Keratinocyte (primary cell): ENCODE measurements around the gene MYO19. TPM values are rescaled to one million over a fixed set of nuclear protein-coding genes. Genes with fewer than 3 reads are reported as not detected.
A peak's percentile ranks its signal among the peaks of the same experiment; 100 is the strongest.

Source experiments
- DNase-seq: peaks from one replicate; pipeline ENCODE4 v3.0.0-alpha.2; 2011; ENCODE audit warnings: low read depth, missing footprints, low spot score
- FAIRE-seq: peaks from 2 replicates; lab custom pipeline; 2011; peaks lifted over from hg19 to GRCh38; lab: Jason Lieb, UNC
- H2AFZ ChIP-seq: 2 replicates; pipeline ENCODE4 v1.6.0; 2012; ENCODE audit warnings: low read length, control low read depth, inconsistent platforms; ENCODE audit not compliant: control insufficient read depth
- H3K27ac ChIP-seq: 2 replicates; pipeline ENCODE4 v1.5.1; 2011; ENCODE audit warnings: low read length; ENCODE audit not compliant: control insufficient read depth, insufficient read depth
- H3K27me3 ChIP-seq: 3 replicates; pipeline ENCODE4 v1.6.0; 2011; ENCODE audit warnings: low read length; ENCODE audit not compliant: control insufficient read depth, insufficient read depth; ENCODE audit errors: extremely low read depth
- H3K36me3 ChIP-seq, 2 experiments: 2 replicates in 1 of 2; 3 replicates in 1 of 2; pipeline ENCODE4 v1.5.1; 2011; ENCODE audit warnings: low read length in 2 of 2, mild to moderate bottlenecking in 1 of 2; ENCODE audit not compliant: control insufficient read depth in 2 of 2, insufficient read depth in 2 of 2; ENCODE audit errors: extremely low read depth in 1 of 2
- H3K4me1 ChIP-seq: 3 replicates; pipeline ENCODE4 v1.5.1; 2011; ENCODE audit warnings: low read length; ENCODE audit not compliant: control insufficient read depth, insufficient read depth; ENCODE audit errors: extremely low read depth
- H3K4me2 ChIP-seq: 3 replicates; pipeline ENCODE4 v1.6.0; 2011; ENCODE audit warnings: low read depth, low read length; ENCODE audit not compliant: control insufficient read depth, insufficient read depth; ENCODE audit errors: extremely low read depth
- H3K4me3 ChIP-seq, 3 experiments: fragments of 200-600 bp in 1 of 3; sonication (generic) in 1 of 3; 2 replicates in 2 of 3; 3 replicates in 1 of 3; pipeline ENCODE4 v1.5.1; 2011 to 2016; ENCODE audit warnings: low read length in 3 of 3, mild to moderate bottlenecking in 3 of 3, control low read depth in 2 of 3, inconsistent platforms in 1 of 3, low read depth in 1 of 3, mixed read lengths in 1 of 3, mixed run types in 1 of 3, moderate library complexity in 1 of 3; ENCODE audit not compliant: control insufficient read depth in 2 of 3, insufficient read depth in 2 of 3; ENCODE audit errors: extremely low read depth in 1 of 3
- H3K79me2 ChIP-seq: 2 replicates; pipeline ENCODE4 v1.6.0; 2012; ENCODE audit warnings: low read length; ENCODE audit not compliant: control insufficient read depth, insufficient read depth
- H3K9ac ChIP-seq: 3 replicates; pipeline ENCODE4 v1.6.0; 2011; ENCODE audit warnings: low read length; ENCODE audit not compliant: control insufficient read depth, insufficient read depth; ENCODE audit errors: extremely low read depth
- H3K9me1 ChIP-seq: 3 replicates; pipeline ENCODE4 v1.6.0; 2011; ENCODE audit warnings: low read length; ENCODE audit not compliant: control insufficient read depth, insufficient read depth; ENCODE audit errors: extremely low read depth
- H3K9me3 ChIP-seq: 2 replicates; pipeline ENCODE4 v1.5.1; 2012; ENCODE audit warnings: low read depth, low read length; ENCODE audit not compliant: control insufficient read depth
- H4K20me1 ChIP-seq: 3 replicates; pipeline ENCODE4 v1.6.0; 2011; ENCODE audit warnings: low read length; ENCODE audit not compliant: control insufficient read depth, insufficient read depth; ENCODE audit errors: extremely low read depth
- EZH2 ChIP-seq: IDR thresholded peaks from one replicate; pipeline ENCODE4 v1.6.1; 2012; ENCODE audit warnings: inconsistent platforms, mild to moderate bottlenecking, low read length, moderate library complexity
- dilution Hi-C: fragments of 300-500 bp; cut with MboI; formaldehyde crosslinking; loops from one replicate; pipeline ENCODE4 v1.7.0; 2020; ENCODE audit warnings: low sequenced_read_pairs; ENCODE audit not compliant: extremely low pct_ligation_motif_present
- polyA plus RNA-seq, 5 experiments: library from polyadenylated mRNA; depleted of rRNA in 3 of 5; stranded (reverse) in 3 of 5; stranded (forward) in 1 of 5; unstranded in 1 of 5; fragments of >200 nt; gene quantifications; 1 replicate in 1 of 5; 2 replicates in 3 of 5; 3 replicates in 1 of 5; pipeline versions ENCODE4 v1.2.1 to v1.2.3, GENCODE V29; 2011 to 2012; ENCODE audit warnings: missing spikeins in 2 of 5, low read depth in 1 of 5, low replicate concordance in 1 of 5
- TF ChIP-seq, protein P1 (sequence below), 3 experiments: IDR thresholded peaks in 1 of 3; conservative IDR thresholded peaks in 1 of 3; optimal IDR thresholded peaks in 1 of 3; 2 replicates in 2 of 3; 3 replicates in 1 of 3; pipeline versions ENCODE3 to v1.5.1; 2011; ENCODE audit warnings: low read length in 3 of 3, mild to moderate bottlenecking in 3 of 3, moderate library complexity in 2 of 3, control low read depth in 1 of 3, inconsistent platforms in 1 of 3; ENCODE audit not compliant: insufficient read depth in 2 of 3; ENCODE audit errors: extremely low read depth in 1 of 3

The MYO19 gene
- polyA plus RNA-seq, 1 donor (not counting 4 experiments of a cell fraction or from before 2014, with no cell fraction given) = 47.9 TPM

DNA sequence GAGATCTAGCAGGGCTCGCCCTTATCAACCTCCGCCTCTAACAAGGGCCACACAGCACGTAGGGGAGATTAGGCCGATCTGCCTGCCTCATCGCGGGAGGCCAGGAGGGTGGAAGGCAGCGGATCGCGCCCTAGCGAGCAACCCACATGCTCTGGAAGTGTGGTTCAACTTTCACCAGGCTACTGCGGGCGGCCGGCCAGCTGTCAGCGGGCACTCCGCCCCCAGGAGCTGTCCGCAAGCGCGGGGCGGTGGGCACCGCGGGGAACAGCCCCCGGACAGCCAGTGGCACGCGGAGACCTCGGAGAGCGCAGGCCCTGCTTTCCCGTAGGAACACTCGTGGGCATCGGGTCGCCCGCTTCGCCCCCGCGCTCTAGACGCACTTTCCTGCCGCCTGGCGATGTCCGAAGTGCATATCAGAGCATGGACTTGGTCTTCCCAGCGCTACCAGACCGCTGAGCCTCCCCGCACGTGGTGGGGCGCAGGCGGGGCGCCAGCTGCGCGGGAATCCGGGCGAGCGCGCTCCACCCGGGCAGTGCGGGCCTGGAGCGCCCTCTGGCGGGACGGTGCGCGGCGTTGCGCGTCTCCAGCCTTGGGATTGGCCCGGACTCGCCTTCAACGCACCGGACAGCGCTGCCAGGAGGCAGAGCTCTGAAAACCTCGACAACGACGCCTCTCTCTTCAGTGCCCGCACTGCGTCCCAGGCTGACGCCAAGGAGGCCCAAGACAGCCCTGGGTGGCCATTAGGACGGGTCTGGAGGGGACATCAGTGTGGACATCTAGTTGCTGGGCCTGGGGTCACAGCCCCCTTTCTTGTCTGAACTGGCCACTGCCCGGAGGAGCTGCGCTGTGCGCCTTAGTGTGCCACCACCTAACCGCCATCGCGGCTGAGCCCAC is 51.8 kb downstream of the MYO19 start:
- Histone ChIP-seq H3K4me3 (peak overlapping the region in 2 of 3 experiments; percentile 40 to 55), H3K9ac (no peak overlapping the region)

GRCh38 chr17:36481829-36482228 is 52.8 kb downstream of the MYO19 start:
- dilution Hi-C loops = no loop called here

More for the DNA sequence above, 51.8 kb downstream of the MYO19 start:
- Histone ChIP-seq H3K4me1 (peaks cover 24% of the 10 kb centered on the region), H3K36me3 (no peaks in the 10 kb centered on the region), H4K20me1 (no peaks in the 10 kb centered on the region), H3K79me2 (peaks cover 11% of the 10 kb centered on the region), H3K27ac (no peak overlapping the region), H3K4me2 (peak overlapping the region; percentile 67), H2AFZ (peak overlapping the region; percentile 84), H3K9me1 (no peaks in the 10 kb centered on the region), H3K9me3 (no peaks in the 10 kb centered on the region), H3K27me3 (peaks cover 17% of the 10 kb centered on the region)
- TF ChIP-seq, protein P1, sequence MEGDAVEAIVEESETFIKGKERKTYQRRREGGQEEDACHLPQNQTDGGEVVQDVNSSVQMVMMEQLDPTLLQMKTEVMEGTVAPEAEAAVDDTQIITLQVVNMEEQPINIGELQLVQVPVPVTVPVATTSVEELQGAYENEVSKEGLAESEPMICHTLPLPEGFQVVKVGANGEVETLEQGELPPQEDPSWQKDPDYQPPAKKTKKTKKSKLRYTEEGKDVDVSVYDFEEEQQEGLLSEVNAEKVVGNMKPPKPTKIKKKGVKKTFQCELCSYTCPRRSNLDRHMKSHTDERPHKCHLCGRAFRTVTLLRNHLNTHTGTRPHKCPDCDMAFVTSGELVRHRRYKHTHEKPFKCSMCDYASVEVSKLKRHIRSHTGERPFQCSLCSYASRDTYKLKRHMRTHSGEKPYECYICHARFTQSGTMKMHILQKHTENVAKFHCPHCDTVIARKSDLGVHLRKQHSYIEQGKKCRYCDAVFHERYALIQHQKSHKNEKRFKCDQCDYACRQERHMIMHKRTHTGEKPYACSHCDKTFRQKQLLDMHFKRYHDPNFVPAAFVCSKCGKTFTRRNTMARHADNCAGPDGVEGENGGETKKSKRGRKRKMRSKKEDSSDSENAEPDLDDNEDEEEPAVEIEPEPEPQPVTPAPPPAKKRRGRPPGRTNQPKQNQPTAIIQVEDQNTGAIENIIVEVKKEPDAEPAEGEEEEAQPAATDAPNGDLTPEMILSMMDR (optimal IDR thresholded peaks at IDR 0.05 in 1 of 3, IDR thresholded peaks at IDR 0.05 in 1 of 3, conservative IDR thresholded peaks at IDR 0.05 in 1 of 3; ENCODE audit: extremely low read depth in 1 of 3, insufficient read depth in 2 of 3, low read length in 3 of 3) = peak; percentile 74 to 97 (median 94)
- no peak for TF ChIP-seq EZH2
- DNase-seq (no peak), FAIRE-seq (no peak)
- dilution Hi-C loops = no loop called here

More at GRCh38 chr17:36481829-36482228, 52.8 kb downstream of the MYO19 start:
- no peaks in the 10 kb centered on the region for H4K20me1 ChIP-seq
- no peak overlapping the region for H3K27ac ChIP-seq
- peaks cover 19% of the 10 kb centered on the region for H3K4me1 ChIP-seq
- peaks cover 17% of the 10 kb centered on the region for H3K27me3 ChIP-seq
- H3K9ac ChIP-seq = no peak overlapping the region
- no peaks in the 10 kb centered on the region for H3K9me3 ChIP-seq
- H3K36me3 ChIP-seq = no peaks in the 10 kb centered on the region
- no peak overlapping the region for H3K4me2 ChIP-seq
- H3K4me3 ChIP-seq = no peak overlapping the region
- TF ChIP-seq, protein P1 (optimal IDR thresholded peaks at IDR 0.05 in 1 of 3, IDR thresholded peaks at IDR 0.05 in 1 of 3, conservative IDR thresholded peaks at IDR 0.05 in 1 of 3; ENCODE audit: extremely low read depth in 1 of 3, insufficient read depth in 2 of 3, low read length in 3 of 3) = no peak
- no peak for TF ChIP-seq EZH2
- peaks cover 1% of the 10 kb centered on the region for H3K79me2 ChIP-seq
- no peaks in the 10 kb centered on the region for H3K9me1 ChIP-seq
- DNase-seq (no peak), FAIRE-seq (no peak)
- H2AFZ ChIP-seq = no peak overlapping the region
